ENCODE data around the gene PRLR. TPM values are rescaled to one million over a fixed set of nuclear protein-coding genes. Genes with fewer than 3 reads are reported as not detected.

The PRLR gene
- total RNA-seq, 1 donor from 2014 or later: 0.93 TPM

GRCh38 chr5:35073160-35073559 is 157.1 kb downstream of the PRLR start:
- Histone ChIP-seq H3K4me3 (ENCODE audit: insufficient read depth, low read depth, low read length) (no peak overlapping the region), H3K9me3 (ENCODE audit: insufficient read depth, low read depth, low read length) (no peaks in the 10 kb centered on the region), H3K36me3 (ENCODE audit: insufficient read depth, low read length) (no peaks in the 10 kb centered on the region), H4K20me1 (ENCODE audit: insufficient read depth, low read length) (no peaks in the 10 kb centered on the region), H3K9ac (ENCODE audit: low read length) (no peak overlapping the region), H3K27ac (ENCODE audit: low read depth, low read length) (no peak overlapping the region), H3K79me2 (ENCODE audit: insufficient read depth, low read length) (no peaks in the 10 kb centered on the region), H3K27me3 (ENCODE audit: insufficient read depth, low read length) (no peaks in the 10 kb centered on the region), H2AFZ (ENCODE audit: low read depth, low read length) (no peak overlapping the region), H3K4me1 (ENCODE audit: insufficient read depth, low read length) (no peaks in the 10 kb centered on the region), H3K4me2 (ENCODE audit: low read length) (no peak overlapping the region)
- Mint-ChIP-seq H3K4me1 (ENCODE audit: low read depth, unreplicated experiment) (no peaks in the 10 kb centered on the region), H3K4me3 (ENCODE audit: unreplicated experiment) (no peak overlapping the region), H3K27ac (ENCODE audit: unreplicated experiment) (no peak overlapping the region), H3K36me3 (ENCODE audit: low read depth, unreplicated experiment) (no peaks in the 10 kb centered on the region), H3K9me3 (ENCODE audit: unreplicated experiment) (peaks cover 3% of the 10 kb centered on the region), H3K27me3 (ENCODE audit: low read depth, unreplicated experiment) (no peaks in the 10 kb centered on the region)
- no peak for FAIRE-seq
- no peak for DNase-seq (ENCODE audit: low read depth)
- no peak for TF ChIP-seq CTCF (IDR thresholded peaks at IDR 0.05; ENCODE audit: insufficient read depth, low read depth, low read length)
- no peak for TF ChIP-seq EZH2 (IDR thresholded peaks at IDR 0.05; ENCODE audit: insufficient read depth, low read length)

GRCh38 chr5:35069188-35069587 is 161.1 kb downstream of the PRLR start:
- no peak overlapping the region for H3K4me3 Mint-ChIP-seq (ENCODE audit: unreplicated experiment)
- no peaks in the 10 kb centered on the region for H3K9me3 ChIP-seq (ENCODE audit: insufficient read depth, low read depth, low read length)
- no peaks in the 10 kb centered on the region for H3K36me3 Mint-ChIP-seq (ENCODE audit: low read depth, unreplicated experiment)
- no peak overlapping the region for H2AFZ ChIP-seq (ENCODE audit: low read depth, low read length)
- H3K27me3 Mint-ChIP-seq (ENCODE audit: low read depth, unreplicated experiment): peaks cover 3% of the 10 kb centered on the region
- no peaks in the 10 kb centered on the region for H3K36me3 ChIP-seq (ENCODE audit: insufficient read depth, low read length)
- DNase-seq (ENCODE audit: low read depth) (no peak), FAIRE-seq (no peak)
- no peak overlapping the region for H3K4me2 ChIP-seq (ENCODE audit: low read length)
- TF ChIP-seq CTCF (IDR thresholded peaks at IDR 0.05; ENCODE audit: insufficient read depth, low read depth, low read length) (no peak), EZH2 (IDR thresholded peaks at IDR 0.05; ENCODE audit: insufficient read depth, low read length) (no peak)
- no peaks in the 10 kb centered on the region for H3K27me3 ChIP-seq (ENCODE audit: insufficient read depth, low read length)
- no peaks in the 10 kb centered on the region for H3K4me1 Mint-ChIP-seq (ENCODE audit: low read depth, unreplicated experiment)
- no peak overlapping the region for H3K27ac ChIP-seq (ENCODE audit: low read depth, low read length)
- H4K20me1 ChIP-seq (ENCODE audit: insufficient read depth, low read length): no peaks in the 10 kb centered on the region
- H3K9me3 Mint-ChIP-seq (ENCODE audit: unreplicated experiment): no peaks in the 10 kb centered on the region
- H3K9ac ChIP-seq (ENCODE audit: low read length): no peak overlapping the region
- no peak overlapping the region for H3K4me3 ChIP-seq (ENCODE audit: insufficient read depth, low read depth, low read length)
- no peak overlapping the region for H3K27ac Mint-ChIP-seq (ENCODE audit: unreplicated experiment)
- no peaks in the 10 kb centered on the region for H3K79me2 ChIP-seq (ENCODE audit: insufficient read depth, low read length)
- no peaks in the 10 kb centered on the region for H3K4me1 ChIP-seq (ENCODE audit: insufficient read depth, low read length)

GRCh38 chr5:35067985-35068384 is 162.3 kb downstream of the PRLR start:
- no peaks in the 10 kb centered on the region for H3K36me3 Mint-ChIP-seq (ENCODE audit: low read depth, unreplicated experiment)
- H2AFZ ChIP-seq (ENCODE audit: low read depth, low read length): no peak overlapping the region

More at GRCh38 chr5:35067985-35068384, 162.3 kb downstream of the PRLR start:
- Mint-ChIP-seq H3K4me1 (ENCODE audit: low read depth, unreplicated experiment) (no peaks in the 10 kb centered on the region), H3K4me3 (ENCODE audit: unreplicated experiment) (no peak overlapping the region), H3K27ac (ENCODE audit: unreplicated experiment) (no peak overlapping the region), H3K27me3 (ENCODE audit: low read depth, unreplicated experiment) (peaks cover 3% of the 10 kb centered on the region), H3K9me3 (ENCODE audit: unreplicated experiment) (no peaks in the 10 kb centered on the region)
- Histone ChIP-seq H3K27ac (ENCODE audit: low read depth, low read length) (no peak overlapping the region), H3K4me1 (ENCODE audit: insufficient read depth, low read length) (no peaks in the 10 kb centered on the region), H3K27me3 (ENCODE audit: insufficient read depth, low read length) (no peaks in the 10 kb centered on the region), H3K9ac (ENCODE audit: low read length) (no peak overlapping the region), H3K36me3 (ENCODE audit: insufficient read depth, low read length) (no peaks in the 10 kb centered on the region), H3K9me3 (ENCODE audit: insufficient read depth, low read depth, low read length) (no peaks in the 10 kb centered on the region), H4K20me1 (ENCODE audit: insufficient read depth, low read length) (no peaks in the 10 kb centered on the region), H3K4me3 (ENCODE audit: insufficient read depth, low read depth, low read length) (no peak overlapping the region), H3K4me2 (ENCODE audit: low read length) (no peak overlapping the region), H3K79me2 (ENCODE audit: insufficient read depth, low read length) (no peaks in the 10 kb centered on the region)
- DNase-seq (ENCODE audit: low read depth) (peak; percentile 37), FAIRE-seq (no peak)
- TF ChIP-seq CTCF (IDR thresholded peaks at IDR 0.05; ENCODE audit: insufficient read depth, low read depth, low read length) (no peak), EZH2 (IDR thresholded peaks at IDR 0.05; ENCODE audit: insufficient read depth, low read length) (no peak)

Data from astrocyte (in vitro differentiated cells and primary cell).